Measurements from ENCODE around the gene SH2D3A.
"Not testable (repeated sequence)": the region's sequence is repeated elsewhere in the genome, so short reads cannot be mapped to it uniquely, and the experiment has no call there.

Gene SH2D3A

DNA sequence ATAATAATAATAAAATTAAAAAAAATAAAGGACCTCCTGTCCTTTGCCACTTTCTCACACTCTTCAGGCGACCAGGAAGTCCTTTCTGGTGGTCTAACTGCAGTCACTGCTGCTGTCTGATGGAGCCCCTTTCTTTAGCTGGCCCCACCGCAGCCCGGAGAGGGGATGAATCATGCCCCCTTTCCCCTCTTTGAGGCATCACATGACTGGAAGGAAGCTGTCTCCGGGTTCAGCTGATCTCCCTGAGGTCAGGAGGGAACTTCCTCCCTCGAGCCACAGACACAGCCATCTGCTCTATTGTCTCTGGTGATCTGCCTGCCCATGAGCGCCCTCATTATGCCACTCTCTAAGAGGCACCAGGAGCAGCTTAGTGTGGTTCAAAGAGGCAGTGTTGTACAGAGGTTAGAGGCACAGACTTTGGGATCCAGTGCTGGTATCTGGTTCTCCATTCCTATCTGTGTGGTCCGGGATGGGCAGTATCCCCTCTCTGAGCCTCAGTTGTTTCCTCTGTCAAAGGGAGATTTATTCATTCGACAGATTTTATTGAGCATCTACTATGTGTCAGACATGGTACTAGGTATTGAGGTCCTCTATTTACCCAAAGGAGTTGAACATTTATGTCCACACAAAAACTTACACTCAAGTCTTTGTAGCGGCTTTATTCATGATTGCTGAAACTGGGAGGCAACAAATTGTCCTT, 35.3 kb upstream of the SH2D3A start:
- H2AFZ ChIP-seq (ENCODE audit: low read length) = no peak overlapping the region
- H3K4me3 ChIP-seq (ENCODE audit: low read length) = peak overlapping the region; percentile 46
- H3K27ac ChIP-seq (ENCODE audit: low read length) = peak overlapping the region; percentile 86
- H3K36me3 ChIP-seq (replicated peaks; ENCODE audit: insufficient read depth, low read length) = no peaks in the 10 kb centered on the region
- H4K20me1 ChIP-seq (ENCODE audit: insufficient read depth, low read length) = no peaks in the 10 kb centered on the region
- TF ChIP-seq, protein P1, sequence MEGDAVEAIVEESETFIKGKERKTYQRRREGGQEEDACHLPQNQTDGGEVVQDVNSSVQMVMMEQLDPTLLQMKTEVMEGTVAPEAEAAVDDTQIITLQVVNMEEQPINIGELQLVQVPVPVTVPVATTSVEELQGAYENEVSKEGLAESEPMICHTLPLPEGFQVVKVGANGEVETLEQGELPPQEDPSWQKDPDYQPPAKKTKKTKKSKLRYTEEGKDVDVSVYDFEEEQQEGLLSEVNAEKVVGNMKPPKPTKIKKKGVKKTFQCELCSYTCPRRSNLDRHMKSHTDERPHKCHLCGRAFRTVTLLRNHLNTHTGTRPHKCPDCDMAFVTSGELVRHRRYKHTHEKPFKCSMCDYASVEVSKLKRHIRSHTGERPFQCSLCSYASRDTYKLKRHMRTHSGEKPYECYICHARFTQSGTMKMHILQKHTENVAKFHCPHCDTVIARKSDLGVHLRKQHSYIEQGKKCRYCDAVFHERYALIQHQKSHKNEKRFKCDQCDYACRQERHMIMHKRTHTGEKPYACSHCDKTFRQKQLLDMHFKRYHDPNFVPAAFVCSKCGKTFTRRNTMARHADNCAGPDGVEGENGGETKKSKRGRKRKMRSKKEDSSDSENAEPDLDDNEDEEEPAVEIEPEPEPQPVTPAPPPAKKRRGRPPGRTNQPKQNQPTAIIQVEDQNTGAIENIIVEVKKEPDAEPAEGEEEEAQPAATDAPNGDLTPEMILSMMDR (IDR thresholded peaks at IDR 0.05; ENCODE audit: low read length) = peak; percentile 77
- TF ChIP-seq EZH2 (optimal IDR thresholded peaks at IDR 0.05; ENCODE audit: low read depth, low read length) = no peak
- peak; percentile 94 for DNase-seq
- H3K27me3 ChIP-seq (replicated peaks; ENCODE audit: insufficient read depth, low read length) = no peaks in the 10 kb centered on the region
- peak overlapping the region; percentile 41; the same call in 1 of the 2 replicates for H3K9ac ChIP-seq (ENCODE audit: low read length)
- H3K79me2 ChIP-seq (ENCODE audit: low read length) = peaks cover 77% of the 10 kb centered on the region
- H3K9me3 ChIP-seq (replicated peaks; ENCODE audit: insufficient read depth, low read length) = no peaks in the 10 kb centered on the region
- peak overlapping the region; percentile 82 for H3K4me2 ChIP-seq (ENCODE audit: low read depth, low read length)
- peaks cover 42% of the 10 kb centered on the region for H3F3A ChIP-seq (ENCODE audit: insufficient read depth, low read length)
- H3K9me2 ChIP-seq (replicated peaks; ENCODE audit: insufficient read depth, low read length) = no peaks in the 10 kb centered on the region
- H3K4me1 ChIP-seq (ENCODE audit: low read length) = peaks cover 34% of the 10 kb centered on the region

DNA sequence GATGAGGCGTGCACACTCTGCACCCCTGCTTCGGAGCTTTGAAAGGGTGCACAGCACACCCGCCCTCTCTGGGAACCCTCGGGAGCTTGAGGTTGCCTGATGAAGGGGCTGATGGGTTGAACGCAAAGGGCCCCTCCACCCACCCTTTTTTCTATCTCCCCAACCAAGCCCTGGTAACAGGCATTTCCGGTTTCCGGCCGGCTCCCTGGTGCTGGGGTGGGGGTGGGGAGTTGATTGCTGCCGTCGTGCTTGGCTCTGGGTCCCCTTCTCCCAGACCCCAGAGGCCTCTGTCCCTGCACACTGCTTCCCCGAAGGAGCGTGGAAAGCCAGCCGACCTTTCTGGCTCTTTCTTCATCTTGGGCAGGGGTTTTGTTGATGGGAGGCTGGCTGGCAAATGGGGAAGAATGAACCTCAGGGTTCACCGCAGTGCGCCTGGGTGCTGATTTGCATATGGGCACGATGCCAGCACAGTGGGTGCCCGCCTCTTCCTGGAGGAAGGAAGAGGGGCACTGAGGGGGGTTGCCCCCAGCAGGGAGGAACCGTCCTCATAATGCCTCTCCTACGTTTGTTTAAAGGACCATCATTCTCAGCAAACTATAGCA, 34.4 kb upstream of the SH2D3A start:
- Histone ChIP-seq H3K27me3 (replicated peaks; ENCODE audit: insufficient read depth, low read length) (no peaks in the 10 kb centered on the region), H3K9me3 (replicated peaks; ENCODE audit: insufficient read depth, low read length) (no peaks in the 10 kb centered on the region), H3K36me3 (replicated peaks; ENCODE audit: insufficient read depth, low read length) (no peaks in the 10 kb centered on the region), H3K9ac (ENCODE audit: low read length) (peak overlapping the region; percentile 57), H3K4me2 (ENCODE audit: low read depth, low read length) (peak overlapping the region; percentile 79), H3K79me2 (ENCODE audit: low read length) (peaks cover 77% of the 10 kb centered on the region), H3K27ac (ENCODE audit: low read length) (peak overlapping the region; percentile 86), H2AFZ (ENCODE audit: low read length) (peak overlapping the region; percentile 54), H4K20me1 (ENCODE audit: insufficient read depth, low read length) (no peaks in the 10 kb centered on the region), H3F3A (ENCODE audit: insufficient read depth, low read length) (peaks cover 42% of the 10 kb centered on the region), H3K9me2 (replicated peaks; ENCODE audit: insufficient read depth, low read length) (no peaks in the 10 kb centered on the region), H3K4me3 (ENCODE audit: low read length) (peak overlapping the region; percentile 72), H3K4me1 (ENCODE audit: low read length) (peaks cover 34% of the 10 kb centered on the region)
- no peak for TF ChIP-seq EZH2phosphoT487 (IDR thresholded peaks at IDR 0.05; ENCODE audit: low read length)
- no peak for TF ChIP-seq EZH2 (optimal IDR thresholded peaks at IDR 0.05; ENCODE audit: low read depth, low read length)
- TF ChIP-seq, protein P1 (IDR thresholded peaks at IDR 0.05; ENCODE audit: low read length) = no peak
- DNase-seq = peak; percentile 94

DNA sequence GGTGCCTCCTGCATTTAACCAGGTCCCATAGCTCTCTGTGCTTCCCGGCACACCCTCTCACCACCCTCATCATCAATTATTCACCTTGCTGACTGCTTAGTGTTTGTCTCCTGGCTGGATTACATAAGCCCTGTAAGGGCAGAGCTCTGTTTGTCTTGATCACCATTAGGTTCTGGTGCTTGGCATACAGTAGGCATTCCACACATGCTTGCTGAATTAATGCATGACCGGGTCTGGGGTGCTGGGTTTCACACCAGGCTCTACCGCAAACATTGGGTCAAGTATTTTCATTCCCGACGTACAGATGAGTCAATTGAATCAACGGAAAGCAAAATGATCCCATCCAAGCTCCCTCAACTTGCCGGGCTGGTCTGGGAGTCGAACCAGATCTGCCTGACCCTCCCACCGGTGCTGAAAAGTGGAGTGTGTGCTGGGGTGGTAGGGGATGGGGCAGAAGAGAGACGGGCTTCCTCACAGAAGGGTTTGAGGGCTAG, 33.8 kb upstream of the SH2D3A start:
- DNase-seq = peak; percentile 53
- H3K27ac ChIP-seq (ENCODE audit: low read length) = peak overlapping the region; percentile 86
- H3K4me3 ChIP-seq (ENCODE audit: low read length) = peak overlapping the region; percentile 72
- H3K4me2 ChIP-seq (ENCODE audit: low read depth, low read length) = peak overlapping the region; percentile 79
- peaks cover 42% of the 10 kb centered on the region for H3F3A ChIP-seq (ENCODE audit: insufficient read depth, low read length)
- no peaks in the 10 kb centered on the region for H4K20me1 ChIP-seq (ENCODE audit: insufficient read depth, low read length)
- no peaks in the 10 kb centered on the region for H3K9me3 ChIP-seq (replicated peaks; ENCODE audit: insufficient read depth, low read length)
- H3K79me2 ChIP-seq (ENCODE audit: low read length) = peaks cover 77% of the 10 kb centered on the region
- no peak for TF ChIP-seq EZH2phosphoT487 (IDR thresholded peaks at IDR 0.05; ENCODE audit: low read length)
- TF ChIP-seq EZH2 (optimal IDR thresholded peaks at IDR 0.05; ENCODE audit: low read depth, low read length) = no peak
- TF ChIP-seq, protein P1 (IDR thresholded peaks at IDR 0.05; ENCODE audit: low read length) = no peak
- no peaks in the 10 kb centered on the region for H3K36me3 ChIP-seq (replicated peaks; ENCODE audit: insufficient read depth, low read length)
- H3K9ac ChIP-seq (ENCODE audit: low read length) = peak overlapping the region; percentile 57
- no peaks in the 10 kb centered on the region for H3K9me2 ChIP-seq (replicated peaks; ENCODE audit: insufficient read depth, low read length)
- H3K27me3 ChIP-seq (replicated peaks; ENCODE audit: insufficient read depth, low read length) = no peaks in the 10 kb centered on the region
- peaks cover 34% of the 10 kb centered on the region for H3K4me1 ChIP-seq (ENCODE audit: low read length)
- no peak overlapping the region; the same call in 1 of the 2 replicates for H2AFZ ChIP-seq (ENCODE audit: low read length)

DNA sequence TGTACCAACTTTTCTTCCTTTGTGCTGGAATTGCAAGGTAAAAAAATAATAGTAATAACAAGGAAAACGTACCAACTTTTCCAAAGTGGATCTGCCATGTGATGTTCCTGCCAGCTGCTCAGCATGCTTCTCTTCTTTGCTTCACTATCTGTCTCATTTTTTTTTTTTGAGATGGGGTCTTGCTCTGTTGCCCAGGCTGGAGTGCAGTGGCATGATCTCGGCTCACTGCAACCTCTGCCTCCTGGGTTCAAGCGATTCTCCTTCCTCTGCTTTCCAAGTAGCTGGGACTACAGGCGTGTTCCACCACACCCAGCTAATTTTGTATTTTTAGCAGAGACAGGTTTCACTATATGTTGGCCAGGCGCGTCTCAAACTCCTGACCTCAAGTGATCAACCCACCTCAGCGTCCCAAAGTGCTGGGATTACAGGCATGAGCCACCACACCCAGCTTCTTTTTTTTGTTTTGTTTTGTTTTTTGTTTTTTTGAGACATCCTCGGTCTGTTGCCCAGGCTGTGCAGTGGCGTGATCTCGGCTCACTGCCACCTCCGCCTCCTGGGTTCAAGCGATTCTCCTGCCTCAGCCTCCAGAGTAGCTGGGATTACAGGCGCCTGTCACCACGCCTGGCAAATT, 33.0 kb upstream of the SH2D3A start:
- peak overlapping the region; percentile 72 for H3K4me3 ChIP-seq (ENCODE audit: low read length)
- not testable (repeated sequence) for H3K9me2 ChIP-seq (replicated peaks; ENCODE audit: insufficient read depth, low read length); H3K27me3 ChIP-seq (replicated peaks; ENCODE audit: insufficient read depth, low read length); H4K20me1 ChIP-seq (ENCODE audit: insufficient read depth, low read length); H3K9me3 ChIP-seq (replicated peaks; ENCODE audit: insufficient read depth, low read length); H3K36me3 ChIP-seq (replicated peaks; ENCODE audit: insufficient read depth, low read length); H2AFZ ChIP-seq (ENCODE audit: low read length)
- peak; percentile 59 for DNase-seq
- H3F3A ChIP-seq (ENCODE audit: insufficient read depth, low read length) = peaks cover 42% of the 10 kb centered on the region
- H3K4me2 ChIP-seq (ENCODE audit: low read depth, low read length) = peak overlapping the region; percentile 79
- H3K4me1 ChIP-seq (ENCODE audit: low read length) = peaks cover 34% of the 10 kb centered on the region
- peak overlapping the region; percentile 57 for H3K9ac ChIP-seq (ENCODE audit: low read length)
- H3K79me2 ChIP-seq (ENCODE audit: low read length) = peaks cover 78% of the 10 kb centered on the region
- H3K27ac ChIP-seq (ENCODE audit: low read length) = peak overlapping the region; percentile 86
